HG02763 (cell line): ENCODE data around the gene ZNF627.
"Not testable (repeated sequence)": the region's sequence is repeated elsewhere in the genome, so short reads cannot be mapped to it uniquely, and the experiment has no call there.

Experiments
- ATAC-seq: cut with Tn5 transposase; IDR thresholded peaks from one replicate; pipeline ENCODE4 v1.9.1; 2021; ENCODE audit warnings: mild to moderate bottlenecking, moderate library complexity; ENCODE audit not compliant: unreplicated experiment

The ZNF627 gene

DNA sequence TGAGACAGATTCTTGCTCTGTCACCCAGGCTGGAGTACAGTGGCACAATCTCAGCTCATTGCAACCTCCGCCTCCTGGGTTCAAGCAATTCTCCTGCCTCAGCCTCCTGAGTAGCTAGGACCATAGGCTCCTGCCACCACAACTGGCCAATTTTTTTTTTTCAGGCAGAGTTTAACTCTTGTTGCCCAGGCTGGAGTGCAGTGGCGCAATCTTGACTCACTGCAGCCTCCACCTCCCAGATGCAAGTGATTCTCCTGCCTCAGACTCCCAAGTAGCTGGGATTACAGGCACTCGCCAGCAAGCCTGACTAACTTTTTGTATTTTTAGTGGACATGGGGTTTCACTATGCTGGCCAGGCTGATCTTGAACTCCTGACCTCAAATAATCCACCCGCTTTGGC lies 23.5 kb upstream of the ZNF627 start:
- not testable (repeated sequence) for ATAC-seq

DNA sequence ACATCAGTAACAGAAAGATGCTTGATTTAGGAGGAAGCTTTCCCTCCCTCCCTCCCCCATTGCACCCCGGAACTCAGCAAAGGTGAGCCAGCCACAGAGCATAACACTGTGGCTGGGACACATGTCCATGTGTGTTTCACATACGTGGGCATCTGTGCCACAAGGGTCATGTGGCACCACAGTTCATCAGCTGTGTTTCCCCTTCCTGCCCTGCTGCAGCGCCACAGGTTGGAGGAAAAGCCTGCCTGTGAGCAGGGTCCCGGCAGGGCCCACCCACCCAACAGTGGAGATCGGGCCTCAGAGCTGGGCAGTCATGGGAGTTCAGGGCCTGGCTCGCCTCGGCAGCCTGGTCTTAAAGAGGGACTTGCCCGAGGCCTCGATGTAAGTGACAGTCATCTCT lies 22.6 kb upstream of the ZNF627 start:
- no peak for ATAC-seq

DNA sequence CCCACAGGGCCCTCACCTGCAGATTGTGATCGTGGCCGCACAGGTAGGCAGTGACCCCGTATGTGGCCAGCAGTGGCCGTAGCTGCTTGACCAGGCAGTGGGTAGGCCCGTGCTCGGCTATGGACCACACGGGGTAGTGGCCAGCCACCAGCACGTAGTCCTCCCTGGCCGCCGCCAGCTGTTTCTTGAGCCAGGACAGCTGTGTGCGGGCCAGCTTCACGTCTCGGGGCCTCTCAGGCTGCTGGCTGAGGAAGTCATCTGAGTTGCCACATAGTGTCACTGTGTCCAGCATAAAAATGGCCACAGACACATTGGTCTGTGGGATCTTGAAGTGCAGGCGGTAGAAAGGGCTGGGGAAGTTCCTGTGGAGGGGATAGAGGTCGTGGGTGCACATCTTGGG lies 21.1 kb upstream of the ZNF627 start:
- ATAC-seq, result no peak

DNA sequence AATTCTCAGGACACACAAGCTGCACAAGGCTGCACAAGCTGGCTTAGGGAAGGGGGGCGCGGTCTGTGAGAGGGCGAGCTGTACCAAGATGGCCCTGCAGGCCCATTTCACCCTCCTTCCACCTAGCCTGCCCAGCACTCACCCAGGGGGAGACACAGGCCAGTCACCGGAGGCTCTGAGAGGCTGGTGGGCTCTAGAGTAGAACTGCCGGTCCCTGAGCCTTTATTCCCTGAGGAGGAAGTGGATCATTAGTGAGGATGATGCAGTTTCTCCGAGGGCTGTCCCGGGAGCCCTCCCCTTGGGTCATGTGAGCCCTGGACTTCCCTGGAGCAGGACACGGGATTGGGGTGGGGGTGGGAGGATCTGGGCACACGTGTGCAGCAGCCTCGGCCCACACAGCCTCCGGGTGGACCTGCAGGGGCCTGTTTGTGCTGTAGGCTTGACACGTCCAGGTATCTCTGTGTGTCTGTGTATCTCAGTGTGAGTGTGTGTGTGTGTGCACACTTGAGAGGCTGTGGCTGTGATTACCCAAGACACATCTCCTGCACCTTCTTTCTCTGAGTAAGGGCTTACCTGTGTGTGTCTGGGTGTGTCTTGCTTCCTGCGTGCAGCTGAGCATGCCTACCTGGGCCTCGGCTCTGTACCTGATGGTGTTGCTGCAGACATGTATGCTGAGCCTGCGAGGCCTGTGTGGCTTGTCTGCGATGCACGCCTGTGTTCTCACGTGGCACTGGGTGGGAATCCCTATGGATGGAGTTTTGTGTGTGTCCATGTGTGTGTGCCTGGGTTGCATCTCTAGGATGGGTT lies 19.6 kb upstream of the ZNF627 start, which contains the start of gene ACP5:
Gene ACP5 (minus strand): TSS at position 195 of the 807 bp plus-strand sequence. CDS start 328 bp downstream, outside the sequence.
- no peak for ATAC-seq

DNA sequence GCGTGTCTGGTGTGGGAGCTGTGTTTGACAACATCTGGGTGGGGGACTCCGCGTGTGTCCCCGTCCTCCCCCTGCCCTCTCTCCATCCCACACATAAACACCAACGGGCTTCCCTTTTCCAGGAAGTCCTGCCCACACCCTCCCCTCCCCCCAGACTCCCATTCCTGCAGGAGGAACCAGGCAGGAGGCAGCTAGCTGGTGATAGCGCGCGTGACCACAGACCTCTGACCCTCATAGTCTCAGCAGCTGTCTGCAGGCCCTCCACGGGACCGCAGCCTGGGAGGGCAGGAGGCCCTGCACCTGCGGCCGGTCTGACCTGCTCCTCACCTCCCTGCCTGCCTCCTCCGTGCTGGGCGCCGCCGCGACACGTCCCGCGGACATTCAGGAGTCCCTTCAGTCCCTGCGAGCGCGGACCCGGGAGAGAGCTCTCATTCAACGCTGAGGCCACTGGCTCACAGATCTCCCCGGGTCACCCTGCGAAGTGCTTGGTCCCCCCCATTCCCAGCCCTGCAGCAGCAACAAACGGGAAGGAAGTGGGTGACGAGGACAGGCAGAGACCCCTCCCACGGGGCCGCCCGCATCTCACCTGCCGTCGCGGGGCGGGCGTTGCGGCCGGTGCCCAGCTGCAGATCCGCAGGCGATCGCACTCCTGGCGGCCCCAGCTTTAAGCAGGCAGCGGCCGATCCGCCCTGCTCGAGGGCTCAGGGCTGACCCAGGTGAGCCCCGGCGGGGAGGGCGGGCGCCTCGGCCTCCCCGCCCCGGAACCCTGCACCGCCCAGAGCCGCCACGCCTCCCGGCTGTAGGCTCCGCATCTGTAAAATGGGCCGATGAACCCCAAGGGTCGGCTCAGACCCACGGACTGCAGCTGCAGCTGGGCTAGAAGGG lies 18.8 kb upstream of the ZNF627 start:
- ATAC-seq, result no peak

DNA sequence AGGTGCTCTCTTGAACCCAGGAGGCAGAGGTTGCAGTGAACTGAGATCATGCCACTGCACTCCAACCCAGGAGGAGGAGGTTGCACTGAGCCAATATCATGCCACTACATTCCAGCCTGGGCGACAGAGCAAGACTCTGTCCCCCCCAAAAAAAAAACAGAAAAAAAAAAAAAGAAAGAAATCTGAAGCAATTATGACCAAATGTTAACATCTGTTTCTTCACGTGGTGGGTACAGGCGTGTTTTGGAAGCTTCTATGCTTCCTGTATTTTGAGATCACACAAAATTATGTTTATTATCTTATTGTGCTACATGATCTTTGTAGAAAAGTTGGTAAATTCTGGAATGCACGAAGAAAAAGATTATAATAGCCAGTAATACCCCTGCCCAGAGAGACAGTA lies 17.2 kb upstream of the ZNF627 start:
- ATAC-seq, result no peak

DNA sequence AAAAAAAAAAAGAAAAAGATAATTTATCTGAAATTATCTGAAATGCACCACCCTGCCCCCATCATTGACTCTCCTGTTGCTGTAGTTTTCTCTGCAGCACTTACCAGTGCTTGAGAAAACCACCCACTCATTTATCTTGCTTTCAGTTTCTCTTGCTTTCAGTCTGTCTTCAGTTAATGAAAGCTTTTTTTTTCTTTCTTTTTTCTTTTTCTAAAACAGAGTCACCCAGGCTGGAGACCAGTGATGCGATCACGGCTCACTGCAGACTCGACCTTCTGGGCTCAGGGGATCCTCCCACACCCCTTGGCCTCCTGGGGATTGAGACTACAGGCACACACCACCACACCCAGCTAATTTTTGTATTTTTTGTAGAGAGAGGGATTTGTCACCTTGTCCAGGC lies 15.5 kb upstream of the ZNF627 start:
- ATAC-seq, result peak; percentile 73

DNA sequence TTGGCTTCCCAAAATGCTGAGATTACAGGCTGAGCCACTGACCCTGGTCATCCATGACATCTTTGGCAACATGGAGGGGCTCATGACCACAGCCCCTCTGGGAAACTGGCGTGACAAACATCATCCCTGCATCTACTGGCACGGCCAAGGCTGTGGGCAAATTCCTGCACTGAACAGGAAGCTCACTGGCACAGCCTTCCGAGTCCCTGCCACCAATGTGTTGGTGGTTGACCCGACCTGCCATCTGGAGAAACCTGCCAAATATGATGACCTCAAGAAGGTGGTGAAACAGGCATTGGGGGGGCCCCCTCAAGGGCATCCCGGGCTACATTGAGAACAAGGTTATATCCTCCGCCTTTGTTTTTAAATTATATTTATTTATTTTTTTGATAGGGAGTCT lies 11.0 kb upstream of the ZNF627 start:
- ATAC-seq, result no peak

DNA sequence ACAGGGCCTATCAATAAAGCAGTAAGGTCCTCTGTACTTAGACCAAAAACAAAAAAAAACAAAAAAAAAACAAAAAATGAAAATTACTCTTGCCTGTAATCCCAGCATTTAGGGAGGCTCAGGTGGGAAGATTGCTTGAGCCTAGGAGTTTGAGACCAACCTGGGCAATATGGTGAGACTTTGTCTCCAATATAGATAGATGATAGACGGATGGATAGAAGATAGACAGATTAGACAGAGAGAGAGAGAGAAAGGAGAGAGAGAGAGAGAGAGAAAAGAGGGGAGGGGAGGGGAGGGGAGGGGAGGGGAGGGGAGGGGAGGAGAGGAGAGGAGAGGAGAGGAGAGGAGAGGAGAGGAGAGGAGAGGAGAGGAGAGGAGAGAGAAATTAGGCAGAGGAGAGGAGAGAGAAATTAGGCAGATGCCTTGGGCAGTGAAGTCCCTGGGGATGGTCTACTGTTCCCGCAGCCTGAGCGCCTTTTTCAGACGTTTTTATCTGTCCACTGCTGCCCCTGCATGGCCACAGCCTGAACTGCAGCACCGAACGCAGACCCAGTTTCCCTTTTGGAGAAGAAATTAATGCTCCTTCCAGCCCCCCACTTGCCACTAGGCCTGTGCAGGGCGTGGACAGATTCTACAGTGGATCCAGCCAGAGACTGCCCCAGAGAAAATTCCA lies 9.8 kb upstream of the ZNF627 start:
- ATAC-seq, result no peak

DNA sequence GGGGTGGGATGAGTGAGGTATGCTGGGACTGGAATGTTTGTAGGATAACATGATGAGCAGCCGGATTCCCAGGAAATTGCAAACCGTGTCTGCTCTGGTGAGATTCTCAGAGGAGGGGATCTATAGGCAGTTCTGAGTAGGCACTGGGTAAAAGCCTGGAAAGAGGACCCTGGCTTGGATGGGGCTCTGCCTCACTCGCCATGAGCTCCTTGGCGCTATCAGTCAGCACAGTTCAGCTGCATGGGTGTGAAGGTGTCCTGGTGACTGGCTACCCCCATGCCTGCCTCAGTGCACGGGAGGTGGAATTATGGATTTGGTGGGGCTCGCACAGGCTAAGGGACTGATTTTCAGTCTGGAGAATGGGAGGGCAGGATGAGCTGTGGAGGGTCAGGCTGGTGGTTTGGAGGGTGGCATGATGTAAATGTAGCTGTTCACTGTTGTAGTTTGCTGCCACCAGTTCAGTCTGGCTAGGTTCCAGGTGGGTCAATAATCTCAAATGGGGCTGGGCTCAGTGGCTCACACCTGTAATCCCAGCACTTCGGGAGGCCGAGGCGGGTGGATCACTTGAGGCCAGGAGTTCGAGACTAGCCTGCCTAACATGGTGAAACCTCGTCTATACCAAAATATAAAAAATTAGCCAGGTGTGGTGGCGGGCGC lies 9.2 kb upstream of the ZNF627 start:
- ATAC-seq, result no peak

DNA sequence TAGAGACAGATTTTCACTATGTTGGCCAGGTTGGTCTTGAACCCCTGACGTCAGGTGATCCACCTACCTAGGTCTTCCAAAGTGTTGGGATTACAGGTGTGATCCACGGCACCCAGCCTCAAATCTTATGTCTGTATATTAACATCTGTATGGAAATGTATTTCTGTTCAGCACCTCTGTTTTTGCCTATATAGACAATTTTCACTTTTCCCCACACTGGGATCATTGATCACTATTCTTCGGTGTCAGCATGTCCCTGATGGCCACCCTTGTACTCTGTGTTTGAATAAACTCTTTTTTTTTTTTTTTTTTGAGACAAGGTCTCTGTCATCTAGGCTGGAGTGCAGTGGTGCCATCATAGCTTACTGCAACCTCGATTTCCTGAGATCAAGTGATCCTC lies 3.2 kb upstream of the ZNF627 start:
- no peak for ATAC-seq

DNA sequence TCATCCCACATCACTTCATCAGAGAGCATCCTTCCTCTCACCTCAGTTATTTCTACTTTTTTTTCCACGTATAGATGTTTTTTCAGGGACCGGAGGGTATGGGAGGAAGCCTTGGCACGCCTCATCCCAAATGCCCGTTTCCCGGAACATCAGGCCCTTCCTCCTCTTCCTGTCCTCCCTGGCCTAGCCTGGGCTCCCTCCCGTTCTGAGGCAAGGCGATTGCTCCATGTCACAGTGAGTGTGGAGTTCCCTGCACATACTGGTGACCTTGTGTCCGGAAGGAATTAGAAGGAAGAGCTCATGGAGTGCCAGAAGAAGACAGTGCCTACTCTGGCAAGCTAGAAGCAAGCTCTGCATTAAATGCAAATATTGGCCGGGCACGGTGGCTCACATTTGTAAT lies 1.1 kb upstream of the ZNF627 start:
- no peak for ATAC-seq

DNA sequence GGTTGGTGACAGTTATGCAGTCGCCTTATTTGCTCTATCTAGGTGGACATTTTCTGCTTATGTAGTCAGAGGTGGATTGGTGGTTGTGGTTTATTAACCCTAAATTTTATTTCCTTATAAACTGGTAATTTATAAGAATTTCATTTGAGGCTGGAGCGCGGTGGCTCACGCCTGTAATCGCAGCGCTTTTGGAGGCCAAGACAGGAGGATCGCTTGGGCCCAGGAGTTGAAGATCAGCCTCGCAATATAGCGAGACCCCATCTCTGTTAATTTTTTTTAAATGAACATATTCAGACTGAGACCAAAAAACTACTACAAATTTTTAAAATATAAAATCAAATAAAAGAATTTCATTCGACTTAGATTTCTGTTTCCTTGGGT lies 810 bp downstream of the ZNF627 start:
- ATAC-seq, result no peak

DNA sequence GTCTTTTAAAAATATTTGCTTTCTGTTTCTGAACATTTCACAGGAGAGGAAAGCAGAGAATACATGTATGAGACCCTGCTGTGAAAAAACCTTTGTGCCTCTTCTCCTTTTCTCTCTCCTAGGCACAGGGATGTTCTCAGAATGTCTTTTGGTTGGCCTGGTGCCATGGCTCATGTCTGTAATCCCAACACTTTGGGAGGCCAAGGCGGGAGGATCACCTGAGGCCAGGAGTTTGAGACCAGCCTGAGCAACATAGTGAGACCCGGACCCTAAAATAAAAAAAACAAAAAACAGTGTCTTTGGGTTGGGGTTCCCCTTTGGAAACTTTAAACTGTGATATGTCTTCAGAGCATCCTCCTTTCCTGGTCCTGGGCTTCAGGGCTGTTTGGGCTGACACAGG lies 1.5 kb downstream of the ZNF627 start:
- ATAC-seq, result no peak

DNA sequence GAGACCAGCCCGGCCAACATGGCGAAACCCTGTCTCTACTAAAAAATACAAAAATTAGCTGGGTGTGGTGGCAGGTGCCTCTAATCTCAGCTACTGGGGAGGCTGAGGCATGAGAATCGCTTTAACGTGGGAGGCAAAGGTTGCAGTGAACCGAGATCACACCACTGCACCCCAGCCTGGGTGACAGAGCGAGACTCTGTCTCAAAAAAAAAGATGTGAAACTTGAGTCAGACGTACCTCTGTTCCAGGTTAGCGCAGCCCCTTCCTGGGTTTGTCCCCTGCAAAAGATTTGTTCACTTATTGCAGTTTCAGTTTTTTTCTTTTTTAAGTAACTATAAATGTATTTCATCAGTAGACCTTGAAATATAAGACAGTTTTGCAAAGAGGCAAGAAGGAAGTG lies 2.4 kb downstream of the ZNF627 start:
- not testable (repeated sequence) for ATAC-seq

DNA sequence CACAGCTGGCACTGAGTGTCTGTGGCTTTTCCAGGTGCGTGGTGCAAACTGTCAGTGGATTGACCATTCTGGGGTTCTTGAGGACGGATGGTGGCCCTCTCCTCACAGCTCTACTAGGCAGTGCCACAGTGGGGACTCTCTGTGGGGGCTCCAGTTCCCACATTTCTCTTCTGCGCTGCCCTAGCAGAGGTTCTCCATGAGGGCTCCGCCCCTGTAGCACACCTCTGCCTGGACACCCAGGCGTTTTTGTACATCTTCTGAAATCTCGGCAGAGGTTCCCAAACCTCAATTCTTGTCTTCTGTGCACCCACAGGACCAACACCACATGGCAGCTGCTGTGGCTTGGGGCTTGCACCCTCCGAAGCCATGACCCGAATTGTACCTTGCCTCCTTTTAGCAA lies 9.2 kb downstream of the ZNF627 start:
- ATAC-seq, result no peak

DNA sequence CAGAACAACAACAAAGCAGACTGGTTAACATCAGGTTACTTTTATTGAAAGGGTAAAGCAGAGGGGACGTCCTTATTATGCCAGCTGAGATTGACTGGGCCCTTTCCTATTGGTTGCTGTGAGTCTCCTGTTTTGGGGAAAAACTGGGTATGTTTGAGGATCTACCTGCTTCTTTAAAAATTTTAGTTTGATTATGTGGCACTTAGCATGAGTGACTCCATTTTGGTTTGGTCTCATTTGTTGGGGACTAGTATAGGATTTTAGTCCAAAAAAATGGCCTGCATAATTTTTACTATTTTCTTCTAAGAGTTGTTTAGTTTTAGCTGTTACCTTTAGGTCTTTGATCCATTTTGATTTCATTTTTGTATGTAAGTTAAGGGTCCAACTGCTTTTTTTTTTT lies 14.4 kb downstream of the ZNF627 start:
- ATAC-seq, result no peak

DNA sequence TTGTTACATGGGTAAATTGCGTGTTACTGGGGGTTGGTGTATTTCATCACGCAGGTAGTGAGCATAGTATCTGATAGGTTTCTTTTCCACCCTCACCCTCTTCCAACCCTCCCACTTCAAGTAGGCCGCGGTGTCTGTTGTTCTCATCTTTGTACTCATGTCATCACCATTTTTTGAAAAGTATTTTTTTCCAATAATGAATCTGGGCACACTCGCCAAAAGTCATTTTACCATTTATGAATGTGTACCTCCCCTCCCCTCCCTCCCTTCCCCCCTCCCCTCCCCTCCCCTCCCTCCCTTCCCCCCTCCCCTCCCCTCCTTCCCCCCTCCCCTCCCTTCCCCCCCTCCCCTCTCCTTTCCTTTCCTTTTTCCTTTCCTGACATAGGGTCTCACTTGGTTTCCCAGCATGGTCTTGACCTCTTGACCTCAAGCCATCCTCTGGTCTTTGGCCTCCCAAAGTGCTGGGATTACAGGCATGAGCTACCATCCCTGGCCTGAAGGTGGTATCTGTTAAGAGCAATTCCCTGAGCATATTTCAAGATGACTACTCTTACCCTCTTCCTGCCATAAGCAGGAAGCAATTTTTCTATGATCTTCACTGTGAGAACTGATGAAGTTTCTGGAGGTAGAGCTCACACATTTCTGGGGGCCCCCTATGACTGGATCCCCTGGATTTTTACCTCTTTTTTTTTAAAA lies 15.7 kb downstream of the ZNF627 start:
- ATAC-seq, result no peak

DNA sequence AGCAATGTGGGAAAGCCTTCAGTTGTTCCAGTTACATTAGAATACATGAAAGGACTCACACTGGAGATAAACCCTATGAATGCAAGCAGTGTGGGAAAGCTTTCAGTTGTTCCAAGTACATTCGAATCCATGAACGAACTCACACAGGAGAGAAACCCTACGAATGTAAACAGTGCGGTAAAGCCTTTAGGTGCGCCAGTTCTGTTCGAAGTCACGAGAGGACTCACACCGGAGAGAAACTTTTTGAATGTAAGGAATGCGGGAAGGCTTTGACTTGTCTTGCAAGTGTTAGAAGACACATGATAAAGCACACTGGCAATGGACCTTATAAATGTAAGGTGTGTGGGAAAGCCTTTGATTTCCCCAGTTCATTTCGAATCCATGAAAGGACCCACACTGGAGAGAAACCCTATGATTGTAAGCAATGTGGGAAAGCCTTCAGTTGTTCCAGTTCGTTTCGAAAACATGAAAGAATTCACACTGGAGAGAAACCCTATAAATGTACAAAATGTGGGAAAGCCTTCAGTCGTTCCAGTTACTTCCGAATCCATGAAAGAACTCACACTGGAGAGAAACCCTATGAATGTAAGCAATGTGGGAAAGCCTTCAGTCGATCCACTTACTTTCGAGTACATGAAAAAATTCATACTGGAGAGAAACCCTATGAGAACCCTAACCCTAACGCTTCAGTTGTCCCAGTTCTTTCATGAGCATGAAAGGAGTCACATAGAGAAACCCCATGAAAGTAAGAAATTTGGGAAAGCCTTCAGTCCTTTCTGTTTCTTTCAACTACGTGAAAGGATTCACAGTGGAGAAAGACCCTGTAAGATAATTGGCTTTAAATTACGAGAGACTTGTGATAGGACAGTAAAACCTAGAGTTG lies 20.1 kb downstream of the ZNF627 start:
- no peak for ATAC-seq
